Ovary (tissue), 9 donors: ENCODE results near the gene SYNJ1. TPM values are rescaled to one million over a fixed set of nuclear protein-coding genes. Genes with fewer than 3 reads are reported as not detected.

ENCODE experiments used
- DNase-seq, 5 donors: peaks; one replicate each; pipeline ENCODE4 v3.0.0-alpha.2; 2019 to 2020
- H3K27ac ChIP-seq, 2 donors: fragments of 200-600 bp; one replicate each; pipeline versions ENCODE4 v1.5.1 to v1.8.0; 2019 to 2022
- H3K27me3 ChIP-seq: fragments of 200-600 bp; one replicate; pipeline ENCODE4 v1.8.0; 2022
- H3K36me3 ChIP-seq: fragments of 200-600 bp; sonication (generic); one replicate; pipeline ENCODE4 v1.5.1; 2019
- H3K4me1 ChIP-seq: one replicate; pipeline ENCODE4 v1.8.1; 2013; ENCODE audit warnings: mild to moderate bottlenecking, moderate library complexity; ENCODE audit not compliant: insufficient read depth
- H3K4me3 ChIP-seq: fragments of 200-600 bp; sonication (generic); one replicate; pipeline ENCODE4 v1.5.1; 2017
- H3K9me3 ChIP-seq, 2 donors: fragments of 200-600 bp in 1 of 2; sonication (generic) in 1 of 2; one replicate each; pipeline versions ENCODE4 v1.5.1 to v1.8.1; 2013 to 2019; ENCODE audit warnings: mild to moderate bottlenecking in 1 of 2, moderate library complexity in 1 of 2
- CTCF ChIP-seq, 3 donors: fragments of 450-650 bp in 2 of 3; fragments of 200-600 bp in 1 of 3; IDR thresholded peaks; one replicate each; pipeline versions ENCODE4 v1.5.1 to v1.8.0; 2016 to 2022; ENCODE audit warnings: antibody characterized with exemption in 3 of 3, mild to moderate bottlenecking in 1 of 3
- EP300 ChIP-seq: sonication (generic); formaldehyde crosslinking; IDR thresholded peaks from one replicate; pipeline ENCODE4 v1.6.1; 2017; ENCODE audit warnings: antibody characterized with exemption
- POLR2A ChIP-seq: fragments of 450-650 bp; IDR thresholded peaks from one replicate; pipeline ENCODE4 v1.6.1; 2017; ENCODE audit warnings: antibody characterized with exemption, mild to moderate bottlenecking, moderate library complexity
- WGBS, 3 donors: extraction: QIAGEN DNeasy Blood & Tissue Kit in 1 of 3; methylation state at CpG; one replicate each; pipeline versions ENCODE4 v1.1.5 to v1.1.7; 2013 to 2017; 5-methylcytosine and 5-hydroxymethylcytosine counted together
- intact Hi-C, 4 donors: fragments of 100-400 bp; cut with DNase I; formaldehyde crosslinking; loops; one replicate each; pipeline versions ENCODE4 v1.11.0 to v1.15.1; 2022 to 2023
- polyA plus RNA-seq, 2 donors: library from polyadenylated mRNA; stranded (reverse); fragments of 200-250 nt in 1 of 2; fragments of 350-450 nt in 1 of 2; fragmentation: Illumina TruSeq in 1 of 2; extraction: RNeasy Lipid Tissue Mini Kit (QIAGEN cat#74804) in 1 of 2; gene quantifications; one replicate each; pipeline ENCODE4 v1.2.3, GENCODE V29; 2013 to 2014
- total RNA-seq, 7 donors: library from RNA; depleted of rRNA in 2 of 7; stranded (reverse); fragments of >200 nt in 2 of 7; fragmentation: NEBNext Ultra II Directional in 3 of 7; extraction: Animal tissue kit (Norgen Biotek cat#: 25700) in 3 of 7; gene quantifications; one replicate each; pipeline versions ENCODE4 v1.1.0 to v1.2.4, GENCODE V29; 2016 to 2023
- donor health status: DM: no; HTN: no; CAD: no; lungs with moderate emphysema.
- donor health status: DM: no; HTN: no; CAD: no.
- donor health status: Bipolar disorder and iron deficiency.
- donor health status: DM: yes; HTN: yes; CAD: no.
- donor health status: DM: no; HTN: no; CAD: no.
- donor health status: DM: yes; HTN: yes; CAD: no.

Gene SYNJ1
- total and polyA plus RNA-seq, 9 donors = 4.8 to 15.6 (median 9.9) TPM

- 82 to 89% (median 84%) methylated on average over 8 of the region's 8 CpGs for WGBS, 3 donors
- Histone ChIP-seq H3K9me3 (no peaks in the 10 kb centered on the region), H3K4me3 (no peak overlapping the region), H3K27ac (no peak overlapping the region), H3K36me3 (no peaks in the 10 kb centered on the region), H3K4me1 (no peaks in the 10 kb centered on the region), H3K27me3 (no peaks in the 10 kb centered on the region)
- DNase-seq = no peak
- intact Hi-C loops = no loop called here
- TF ChIP-seq EP300 = no peak
Measured at GRCh38 chr21:32605469-32605868, 122.3 kb downstream of the SYNJ1 start.

GRCh38 chr21:32604464-32604863 lies 123.3 kb downstream of the SYNJ1 start:
- TF ChIP-seq POLR2A (no peak), EP300 (no peak), CTCF (IDR thresholded peaks at IDR 0.05) (no peak)
- H3K4me1 ChIP-seq = no peaks in the 10 kb centered on the region
- 67 to 75% (median 72%) methylated on average over 8 of the region's 8 CpGs for WGBS, 3 donors
- DNase-seq = no peak
- H3K27me3 ChIP-seq = no peaks in the 10 kb centered on the region
- H3K4me3 ChIP-seq = no peak overlapping the region
- intact Hi-C loops = loop anchor here in 1 of 4 donors (5.0 kb wide), 1 partner anchor 202 kb away; no protein-coding TSS in a partner anchor
- no peak overlapping the region for H3K27ac ChIP-seq
- H3K36me3 ChIP-seq = no peaks in the 10 kb centered on the region
- H3K9me3 ChIP-seq = no peaks in the 10 kb centered on the region

GRCh38 chr21:32603131-32603530 lies 124.7 kb downstream of the SYNJ1 start:
- Histone ChIP-seq H3K27me3 (no peaks in the 10 kb centered on the region), H3K36me3 (no peaks in the 10 kb centered on the region), H3K27ac (no peak overlapping the region), H3K9me3 (no peaks in the 10 kb centered on the region), H3K4me1 (no peaks in the 10 kb centered on the region), H3K4me3 (no peak overlapping the region)
- no peak for DNase-seq
- TF ChIP-seq CTCF (IDR thresholded peaks at IDR 0.05) = no peak
- TF ChIP-seq POLR2A = no peak
- no peak for TF ChIP-seq EP300
- intact Hi-C loops = loop anchor here in 2 of 4 donors (2.0 to 5.0 kb wide), 2 partner anchors 200 to 201 kb away; no protein-coding TSS in a partner anchor
- 67 to 74% (median 68%) methylated on average over 8 of the region's 8 CpGs for WGBS, 3 donors

GRCh38 chr21:32602099-32602498 lies 125.7 kb downstream of the SYNJ1 start:
- no peak for DNase-seq
- H3K4me3 ChIP-seq = no peak overlapping the region
- H3K4me1 ChIP-seq = no peaks in the 10 kb centered on the region
- no peaks in the 10 kb centered on the region for H3K27me3 ChIP-seq
- no peaks in the 10 kb centered on the region for H3K36me3 ChIP-seq
- TF ChIP-seq CTCF (IDR thresholded peaks at IDR 0.05) (no peak), POLR2A (no peak), EP300 (no peak)
- no peak overlapping the region for H3K27ac ChIP-seq
- intact Hi-C loops = loop anchor here in 2 of 4 donors (2.0 to 5.0 kb wide), 2 partner anchors 199 to 200 kb away; no protein-coding TSS in a partner anchor
- 94% methylated on average over 6 of the region's 6 CpGs for WGBS, 3 donors
- H3K9me3 ChIP-seq = no peaks in the 10 kb centered on the region

- TF ChIP-seq CTCF (IDR thresholded peaks at IDR 0.05) (no peak), EP300 (no peak), POLR2A (no peak)
- no peak overlapping the region for H3K4me3 ChIP-seq
- H3K27me3 ChIP-seq = no peaks in the 10 kb centered on the region
- no peaks in the 10 kb centered on the region for H3K9me3 ChIP-seq
- no peaks in the 10 kb centered on the region for H3K36me3 ChIP-seq
- 83 to 92% (median 85%) methylated on average over 8 of the region's 8 CpGs for WGBS, 3 donors
- intact Hi-C loops = loop anchor here in 2 of 4 donors (10.0 kb wide), 2 partner anchors 195 to 815 kb away; no protein-coding TSS in a partner anchor
- no peak for DNase-seq
- no peaks in the 10 kb centered on the region for H3K4me1 ChIP-seq
- no peak overlapping the region for H3K27ac ChIP-seq
Measured at GRCh38 chr21:32599526-32599925, 128.3 kb downstream of the SYNJ1 start.
